DMS114 treated with DMSO at 0.1 percent for 48 hours (cell line): ENCODE results near the gene SNAPC2.
"Not testable (repeated sequence)": the region's sequence is repeated elsewhere in the genome, so short reads cannot be mapped to it uniquely, and the experiment has no call there.

Experiments
- DNase-seq: peaks from one replicate; lab custom pipeline; 2025; ENCODE audit not compliant: unreplicated experiment; lab: John Stamatoyannopoulos, UW

The SNAPC2 gene

DNA sequence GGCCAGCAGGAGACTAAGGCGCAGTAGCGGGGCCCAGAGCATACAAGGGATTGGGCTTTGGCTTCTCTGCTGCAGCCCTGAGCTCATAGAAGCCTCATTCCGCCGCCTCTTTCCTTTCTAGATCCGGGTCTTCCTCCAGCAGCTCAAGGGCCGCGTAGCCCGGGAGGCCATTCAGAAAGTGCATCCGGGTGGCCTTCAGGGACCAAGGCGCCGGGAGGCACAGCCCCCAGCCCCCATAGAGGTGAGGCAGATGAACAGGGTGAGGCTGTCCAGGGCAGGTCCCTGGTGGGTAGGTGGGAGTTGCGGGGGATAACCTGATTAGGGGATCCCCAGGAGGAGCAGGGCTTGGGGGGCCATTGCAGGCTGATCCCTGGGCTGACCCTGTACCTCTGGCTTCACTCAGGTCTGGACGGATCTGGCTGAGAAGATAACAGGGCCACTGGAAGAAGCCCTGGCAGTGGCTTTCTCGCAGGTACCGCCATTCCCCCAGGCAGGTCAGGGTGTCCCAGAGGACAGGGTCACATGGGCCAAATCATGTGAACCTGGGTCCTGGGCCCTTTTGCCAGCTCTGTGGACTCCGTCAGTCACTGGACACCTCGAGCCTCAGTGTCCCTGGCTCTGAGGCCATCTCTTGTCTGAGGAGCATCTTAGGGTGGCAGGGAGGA is 1.3 kb downstream of the SNAPC2 start:
- no peak for DNase-seq

DNA sequence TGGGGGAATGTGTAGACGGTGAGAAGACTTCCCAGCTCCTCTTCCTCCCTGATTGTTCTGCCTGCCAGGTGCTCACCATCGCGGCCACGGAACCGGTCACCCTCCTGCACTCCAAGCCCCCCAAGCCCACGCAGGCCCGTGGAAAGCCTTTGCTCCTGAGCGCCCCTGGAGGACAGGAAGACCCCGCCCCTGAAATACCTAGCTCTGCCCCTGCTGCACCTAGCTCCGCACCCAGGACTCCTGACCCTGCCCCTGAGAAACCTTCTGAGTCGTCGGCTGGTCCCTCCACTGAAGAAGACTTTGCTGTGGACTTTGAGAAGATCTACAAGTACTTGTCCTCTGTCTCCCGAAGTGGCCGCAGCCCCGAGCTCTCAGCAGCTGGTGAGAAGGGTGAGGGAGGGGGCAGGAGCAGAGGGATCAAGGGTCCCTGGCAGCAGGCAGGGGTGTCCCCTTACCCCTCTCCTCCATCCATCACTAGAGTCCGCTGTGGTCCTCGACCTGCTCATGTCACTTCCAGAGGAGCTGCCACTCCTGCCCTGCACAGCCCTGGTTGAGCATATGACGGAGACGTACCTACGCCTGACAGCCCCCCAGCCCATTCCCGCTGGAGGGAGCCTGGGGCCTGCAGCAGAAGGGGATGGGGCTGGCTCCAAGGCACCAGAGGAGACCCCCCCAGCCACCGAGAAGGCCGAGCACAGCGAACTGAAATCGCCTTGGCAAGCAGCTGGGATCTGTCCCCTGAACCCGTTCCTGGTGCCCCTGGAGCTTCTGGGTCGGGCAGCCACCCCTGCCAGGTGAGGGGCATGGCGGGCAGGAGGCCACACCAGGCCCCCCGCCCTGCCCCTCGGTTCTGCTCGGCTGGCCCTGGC is 2.1 kb downstream of the SNAPC2 start:
- DNase-seq: no peak

DNA sequence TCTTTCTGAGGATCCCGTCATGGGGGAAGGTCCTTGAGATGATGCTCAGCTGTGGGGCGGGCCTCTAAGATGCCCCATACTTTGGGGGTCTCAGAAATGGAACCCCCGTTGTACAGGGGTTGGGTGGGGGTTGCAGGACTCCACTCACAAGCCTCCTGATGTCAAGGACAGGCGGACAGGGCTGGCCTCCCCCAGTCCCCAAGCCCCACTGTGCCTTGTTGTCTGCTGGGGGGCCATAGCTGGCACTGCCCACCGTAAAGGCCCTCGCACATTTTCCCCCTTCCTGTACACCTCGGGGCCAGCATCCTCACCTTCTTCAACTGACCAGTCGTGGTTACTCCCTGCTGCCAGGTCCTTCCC is 2.7 kb downstream of the SNAPC2 start:
- no peak for DNase-seq

DNA sequence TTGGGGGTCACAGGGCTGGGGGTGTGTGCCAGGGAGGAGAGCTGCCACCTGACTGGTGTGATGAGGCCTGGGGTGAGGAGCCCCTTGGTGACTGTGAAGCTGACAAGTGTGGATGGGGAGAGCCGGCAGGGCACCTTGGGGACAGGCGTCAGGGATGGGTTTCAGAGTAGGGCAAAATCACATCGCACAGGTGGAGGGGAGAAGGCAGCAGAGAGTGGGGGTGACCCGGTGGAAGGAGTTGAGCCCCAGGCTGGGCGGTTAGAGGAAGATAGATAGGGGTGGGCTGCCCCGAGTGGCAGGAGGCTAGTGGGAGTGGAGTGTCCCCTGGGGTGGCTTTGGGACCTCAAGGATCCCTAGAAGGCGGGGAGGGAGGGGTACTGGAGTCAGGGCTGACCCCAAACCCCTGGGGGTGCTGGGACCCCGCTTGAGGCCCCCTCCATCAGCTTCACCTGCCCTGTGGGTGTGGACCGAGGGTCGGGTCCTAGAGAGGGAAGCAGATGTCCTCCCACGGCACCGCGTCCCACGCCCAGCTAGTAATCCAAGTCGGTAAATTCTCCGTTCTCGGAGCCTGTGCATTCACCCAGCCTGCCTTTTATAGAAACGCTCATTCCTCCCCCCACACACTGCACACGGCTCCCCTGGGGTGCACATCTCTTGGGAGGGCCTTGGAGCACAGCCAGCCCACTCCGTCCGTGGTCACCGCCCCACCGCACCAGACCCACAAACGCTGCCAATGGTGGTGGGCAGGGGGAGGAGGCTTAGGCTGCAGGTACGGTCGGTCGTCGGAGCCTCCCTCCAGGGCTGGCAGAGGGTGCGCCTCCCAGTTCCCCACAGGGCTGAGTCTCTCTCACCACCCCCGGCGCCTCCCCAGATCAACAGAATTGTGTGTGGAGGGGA is 3.4 kb downstream of the SNAPC2 start:
- no peak for DNase-seq

DNA sequence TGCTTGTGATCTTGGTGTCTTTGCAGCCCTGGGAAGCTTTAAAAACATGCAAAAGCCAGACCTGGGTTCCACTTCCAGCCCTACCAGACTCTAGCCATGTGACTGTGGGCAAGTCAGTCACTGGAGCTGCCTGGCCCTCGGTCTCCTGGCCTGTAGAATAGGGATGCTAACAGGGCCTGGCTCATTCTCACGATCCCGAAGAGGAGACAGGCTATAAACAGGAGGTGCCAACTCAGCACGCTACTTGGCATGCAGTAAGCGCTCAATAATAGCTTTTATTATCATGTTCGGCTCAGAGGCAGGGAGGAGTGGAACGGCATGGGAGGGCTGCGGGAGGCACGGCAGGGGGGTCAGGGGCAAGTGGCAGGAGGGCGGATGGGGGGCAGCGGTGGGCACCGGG is 4.1 kb downstream of the SNAPC2 start:
- no peak for DNase-seq

DNA sequence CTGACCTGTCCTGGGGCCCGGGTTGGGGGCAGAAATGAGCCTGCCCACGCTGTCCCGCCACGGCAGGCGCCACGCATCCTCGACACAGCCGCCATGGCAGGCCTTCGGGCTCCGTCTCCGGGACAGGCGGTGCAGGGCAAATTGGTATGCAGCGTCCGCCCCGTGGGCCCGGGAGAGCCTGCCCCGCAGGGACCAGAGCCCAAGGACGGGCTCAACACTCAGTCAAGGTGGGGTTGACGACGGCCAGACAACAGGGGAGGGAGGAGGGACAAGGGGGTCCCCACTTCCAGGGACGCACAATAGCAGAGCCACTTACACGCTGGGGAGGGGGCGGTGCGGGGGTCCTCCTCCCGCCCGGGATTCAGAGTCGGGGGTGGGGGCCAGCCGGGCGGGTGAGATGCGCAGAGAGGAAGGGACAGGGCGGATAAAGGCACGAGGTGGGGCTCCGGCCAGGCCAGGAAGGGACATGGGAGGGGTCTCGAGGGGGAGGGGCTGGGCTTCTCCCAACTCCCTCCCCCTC is 4.6 kb downstream of the SNAPC2 start:
- no peak for DNase-seq

DNA sequence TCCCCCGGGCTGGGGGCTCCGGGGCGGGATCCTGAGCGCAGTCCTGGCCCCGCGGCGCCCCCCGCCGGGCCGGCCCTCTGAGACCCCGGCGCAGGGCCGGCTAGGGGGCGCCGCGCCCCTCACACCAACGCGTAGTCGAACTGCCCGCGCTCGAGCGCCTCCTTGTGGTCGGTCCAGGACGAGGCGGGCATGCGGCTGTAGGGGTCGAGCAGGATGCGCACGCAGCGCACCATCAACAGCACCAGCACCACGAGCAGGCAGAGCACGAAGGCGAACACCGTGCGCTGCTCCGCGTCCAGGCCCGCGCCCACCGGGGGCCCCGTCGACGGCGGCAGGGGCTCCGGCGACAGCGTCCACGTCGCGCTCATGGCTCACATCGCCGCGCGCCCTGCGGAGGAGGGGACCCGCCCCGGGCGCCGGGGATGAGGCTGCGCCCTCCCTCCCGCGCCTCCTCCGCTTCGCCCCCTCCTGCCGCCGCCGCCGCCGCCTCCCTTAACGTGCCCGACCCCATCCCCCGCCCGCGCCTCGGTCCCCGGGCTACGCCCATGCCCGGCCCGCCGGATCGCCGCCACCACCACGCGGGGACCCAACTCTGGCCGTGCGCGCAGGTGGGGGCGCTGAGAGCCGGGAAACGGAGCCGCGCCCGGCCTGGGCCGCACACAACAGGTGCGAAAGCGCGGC is 5.2 kb downstream of the SNAPC2 start:
- DNase-seq: peak; percentile 41

DNA sequence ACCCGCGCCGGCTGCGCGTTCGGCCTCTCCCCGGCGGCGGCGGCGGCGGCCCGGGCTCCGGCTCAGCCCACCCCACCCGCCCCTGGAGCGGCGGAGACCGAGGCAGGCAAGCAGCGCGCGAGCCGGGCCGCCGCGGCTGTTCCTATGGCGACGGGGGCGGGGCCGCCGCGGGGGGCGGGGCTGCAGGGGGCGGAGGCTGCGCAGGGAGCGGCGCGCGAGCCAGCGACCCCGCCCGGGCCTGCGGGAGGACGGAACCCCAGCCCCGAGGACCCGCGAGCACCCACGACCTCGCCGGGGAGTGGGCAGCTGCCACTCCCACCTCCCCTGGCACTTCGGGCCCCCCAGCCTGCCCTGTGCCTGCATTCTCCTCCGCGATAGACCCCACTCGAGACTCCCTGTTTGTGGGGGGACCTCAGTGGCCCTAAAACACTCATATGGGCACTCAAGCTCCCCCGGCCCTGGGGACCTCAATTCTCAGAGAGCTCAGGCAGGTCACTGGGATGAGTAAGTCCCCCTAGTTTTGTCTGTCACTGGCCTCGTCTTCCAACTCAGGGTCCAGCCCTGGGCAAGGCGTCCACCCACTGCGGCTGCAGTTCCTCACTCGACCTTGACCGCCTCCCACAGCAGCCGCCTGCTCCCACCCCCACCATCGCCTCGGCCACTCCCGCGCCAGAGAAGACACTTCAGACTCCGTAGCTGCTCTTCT is 6.0 kb downstream of the SNAPC2 start, which contains the start of gene CTXN1:
Gene CTXN1 (minus strand): TSS at position 115 of the 706 bp plus-strand sequence. CDS start 597 bp downstream, outside the sequence.
- DNase-seq: no peak

DNA sequence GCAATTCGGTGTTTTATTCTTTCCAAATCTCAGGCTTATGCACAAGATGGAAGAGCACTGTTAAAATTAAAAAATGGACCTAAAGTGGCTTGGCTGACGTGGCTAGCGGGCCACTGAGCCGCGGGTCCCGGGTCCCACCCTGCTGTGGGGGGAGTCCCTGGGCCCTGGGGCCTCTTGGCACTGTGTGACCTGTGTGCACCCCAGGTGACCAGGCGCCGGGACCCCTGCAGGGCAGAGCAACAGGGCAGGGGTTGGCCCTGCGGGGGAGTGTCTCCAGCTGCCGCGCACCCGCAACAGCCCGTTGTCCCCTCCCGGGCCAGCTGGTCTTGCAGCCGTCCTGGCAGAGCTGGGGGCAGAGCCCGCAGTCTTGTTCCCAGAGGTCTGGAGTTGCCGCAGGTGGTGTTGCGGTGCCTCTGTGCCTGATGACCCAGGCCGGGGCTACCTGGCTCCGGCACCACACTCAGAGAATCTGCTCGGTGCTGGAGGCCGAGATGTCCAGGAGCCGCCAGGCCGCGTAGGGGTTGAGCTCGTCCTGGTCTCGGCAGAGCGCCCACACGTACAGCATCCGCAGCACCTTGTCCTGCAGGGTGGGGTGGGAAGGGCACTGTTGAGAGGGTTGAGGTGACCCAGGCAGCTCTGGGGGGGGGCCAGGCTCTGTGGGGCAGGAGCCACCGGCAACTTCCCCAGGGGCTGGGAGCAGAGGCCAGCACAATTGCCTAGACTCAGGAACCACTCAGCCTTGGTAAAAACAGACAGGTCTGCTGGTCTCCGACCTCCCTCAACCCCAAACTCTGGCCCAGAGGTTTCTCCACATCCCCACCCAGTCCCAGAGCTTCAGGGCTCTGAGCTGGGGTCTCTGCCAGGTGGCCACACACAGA is 6.8 kb downstream of the SNAPC2 start:
- no peak for DNase-seq

DNA sequence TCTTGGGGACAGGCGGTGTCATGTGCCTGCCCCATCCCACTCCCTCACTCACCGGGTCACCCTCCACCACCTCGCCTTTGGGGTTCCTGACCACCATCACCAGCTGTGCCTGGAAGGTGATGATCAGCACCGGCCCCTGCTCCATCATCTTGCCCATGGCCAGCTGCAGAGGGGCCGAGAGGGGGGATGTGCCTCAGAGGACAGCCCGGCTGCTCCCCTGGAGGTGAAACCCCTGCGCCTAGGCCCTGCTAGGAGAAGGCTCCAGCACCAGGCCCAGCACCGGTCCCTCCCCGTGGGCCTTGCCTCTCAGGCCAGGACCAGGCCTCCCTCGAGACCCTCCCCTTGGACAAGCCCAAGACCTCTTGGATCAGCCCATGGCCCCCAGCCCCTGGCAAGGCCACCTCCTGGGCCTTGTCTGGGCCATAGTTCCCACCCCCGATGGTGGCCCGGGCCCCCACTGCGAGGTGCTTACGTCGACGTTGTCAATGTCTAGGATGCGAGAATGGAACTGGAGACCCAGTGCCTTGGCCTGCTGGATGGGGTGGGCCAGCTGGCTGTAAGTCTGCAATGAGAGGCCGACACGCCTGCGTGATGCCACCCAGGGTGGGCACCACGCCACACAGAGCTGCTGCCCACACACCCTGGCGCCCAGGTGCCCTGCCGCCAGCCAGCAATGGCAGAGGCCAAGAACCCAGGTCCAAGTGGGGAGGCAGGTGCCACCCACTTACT is 7.6 kb downstream of the SNAPC2 start:
- DNase-seq: no peak

DNA sequence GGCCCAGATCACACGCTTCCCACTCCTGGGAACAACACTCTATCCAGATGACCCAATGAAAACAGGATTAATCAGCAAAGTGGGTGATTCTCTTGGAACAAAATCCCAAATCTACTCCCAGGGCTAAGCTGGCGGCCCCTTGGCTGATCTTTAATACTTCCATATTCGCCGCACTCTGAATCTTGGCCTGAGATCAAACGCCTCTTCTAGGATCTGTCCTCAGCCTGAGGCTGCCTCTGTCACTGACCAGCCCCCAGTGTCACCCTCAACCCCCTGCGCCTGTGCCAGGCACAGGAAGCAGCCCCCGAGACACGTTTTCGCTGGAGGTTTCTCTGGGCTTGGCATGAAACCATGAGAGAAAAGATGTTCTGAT is 8.2 kb downstream of the SNAPC2 start:
- no peak for DNase-seq

DNA sequence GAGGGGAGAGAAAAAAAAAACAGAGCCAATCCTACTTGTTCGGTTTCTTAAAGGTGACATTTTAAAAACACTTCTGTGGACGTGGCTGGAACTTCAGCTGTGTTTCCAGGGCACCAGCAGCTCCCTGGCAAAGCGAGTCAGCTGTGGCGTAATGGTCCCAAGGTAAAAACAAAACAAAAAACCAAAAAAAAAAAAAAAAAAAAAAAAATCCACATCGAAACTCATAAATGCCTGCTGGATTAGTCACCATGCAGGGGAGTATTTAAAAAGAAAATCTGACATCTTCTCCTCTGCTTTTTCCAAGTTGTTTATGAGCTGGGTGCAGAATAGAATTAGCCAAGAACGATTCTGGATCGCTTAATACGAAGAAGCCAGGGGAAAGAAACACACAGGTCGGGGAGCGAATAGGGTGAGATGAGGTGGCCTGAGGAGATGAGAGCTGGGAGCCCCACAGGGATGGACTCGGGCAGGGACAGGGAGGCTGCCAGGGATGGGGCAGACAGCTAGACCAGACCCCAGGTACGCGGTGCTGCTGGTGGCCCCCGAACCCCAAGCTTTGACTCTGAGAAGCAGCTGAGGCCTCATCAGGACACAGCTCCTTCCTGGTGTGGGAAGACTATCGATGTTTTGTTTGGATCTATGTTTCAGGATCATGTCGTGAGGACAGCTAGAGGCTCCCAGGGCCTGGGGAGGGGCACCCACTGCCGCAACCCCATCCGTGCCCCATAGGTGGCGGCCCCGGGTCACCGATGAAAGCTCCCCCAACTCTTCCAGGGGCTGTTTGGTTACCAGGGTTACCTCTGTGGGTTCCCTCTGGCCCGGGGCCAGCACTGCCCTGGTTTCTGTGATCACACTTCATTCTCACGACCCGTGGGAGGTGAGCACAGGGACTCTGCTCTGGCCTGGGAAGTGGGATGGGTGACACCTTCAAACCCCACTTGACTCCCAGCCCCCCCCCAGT is 8.9 kb downstream of the SNAPC2 start:
- no peak for DNase-seq

DNA sequence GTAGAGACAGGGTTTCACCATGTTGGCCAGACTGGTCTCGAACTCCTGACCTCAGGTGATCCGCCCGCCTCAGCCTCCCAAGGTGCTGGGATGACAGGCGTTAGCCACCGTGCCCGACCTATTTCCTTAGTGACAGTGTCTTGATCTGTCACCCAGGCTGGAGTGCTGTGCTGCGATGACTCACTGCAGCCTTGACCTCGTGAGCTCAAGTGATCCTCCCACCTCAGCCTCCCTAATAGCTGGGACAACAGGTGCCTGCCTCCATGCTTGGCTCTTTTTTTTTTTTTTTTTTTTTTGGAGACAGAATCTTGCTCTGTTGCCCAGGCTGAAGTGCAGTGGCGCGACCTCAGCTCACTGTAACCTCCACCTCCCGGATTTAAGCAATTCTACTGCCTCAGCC is 9.9 kb downstream of the SNAPC2 start:
- not testable (repeated sequence) for DNase-seq

DNA sequence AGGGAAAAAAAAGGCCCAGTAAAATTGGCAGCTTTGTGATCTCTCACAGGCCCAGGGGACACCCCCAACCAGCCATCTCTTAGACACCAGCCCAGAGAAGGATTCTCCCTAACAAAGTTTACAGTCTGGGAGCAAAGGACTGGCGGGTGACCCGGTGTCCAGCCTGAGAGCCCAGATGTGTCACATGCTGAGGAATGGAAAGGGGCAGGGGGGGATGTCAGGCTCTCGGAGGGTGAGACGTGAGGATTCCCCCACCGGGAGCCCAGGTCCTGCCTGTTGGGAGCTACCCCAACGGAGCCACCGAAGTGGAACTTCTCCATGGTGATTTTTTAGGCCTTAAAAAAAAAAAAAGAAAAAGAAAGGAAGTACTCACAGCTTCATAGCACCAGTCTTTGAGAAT is 10.6 kb downstream of the SNAPC2 start:
- DNase-seq: no peak

DNA sequence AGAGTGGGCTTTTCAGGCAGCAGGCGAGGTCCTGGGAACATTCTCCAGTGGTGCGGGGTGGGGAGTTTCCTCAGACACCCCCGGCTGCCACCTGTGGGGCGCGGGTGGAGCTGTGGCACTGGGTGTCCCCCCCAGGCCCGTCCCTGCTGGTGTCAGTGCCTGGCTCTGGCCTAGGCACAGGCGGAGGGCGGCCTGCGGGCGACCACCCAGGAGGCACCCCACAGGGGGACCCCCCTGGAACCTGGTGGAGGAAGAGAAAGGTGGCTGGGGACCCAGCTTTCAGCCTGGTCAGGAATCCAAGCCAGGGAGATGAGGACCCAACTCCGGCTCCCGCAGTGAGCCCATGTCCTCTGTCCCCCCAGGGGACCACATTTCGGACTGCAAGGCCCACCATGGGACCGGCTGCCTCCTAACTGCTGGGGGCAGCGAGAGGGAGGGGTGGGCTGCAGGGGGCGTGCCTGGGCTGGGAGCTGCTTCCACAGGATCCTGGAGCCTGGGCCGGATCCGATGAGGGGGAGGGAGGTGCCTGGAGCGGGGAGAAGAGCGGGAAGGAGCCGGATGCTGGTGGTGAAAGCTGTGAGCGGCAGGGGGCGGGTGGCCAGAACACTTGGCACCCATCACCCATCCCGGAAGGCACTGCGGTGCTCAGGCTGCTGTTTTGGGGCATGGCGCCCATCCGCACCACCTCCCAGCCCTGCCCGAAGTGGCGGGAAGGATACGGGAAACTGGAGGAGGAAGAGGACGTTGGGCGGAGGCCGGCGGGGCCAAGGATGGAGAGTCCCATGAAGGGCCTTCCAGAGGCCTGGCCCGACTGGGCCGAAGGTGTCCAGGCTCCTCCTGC is 11.3 kb downstream of the SNAPC2 start:
- no peak for DNase-seq

DNA sequence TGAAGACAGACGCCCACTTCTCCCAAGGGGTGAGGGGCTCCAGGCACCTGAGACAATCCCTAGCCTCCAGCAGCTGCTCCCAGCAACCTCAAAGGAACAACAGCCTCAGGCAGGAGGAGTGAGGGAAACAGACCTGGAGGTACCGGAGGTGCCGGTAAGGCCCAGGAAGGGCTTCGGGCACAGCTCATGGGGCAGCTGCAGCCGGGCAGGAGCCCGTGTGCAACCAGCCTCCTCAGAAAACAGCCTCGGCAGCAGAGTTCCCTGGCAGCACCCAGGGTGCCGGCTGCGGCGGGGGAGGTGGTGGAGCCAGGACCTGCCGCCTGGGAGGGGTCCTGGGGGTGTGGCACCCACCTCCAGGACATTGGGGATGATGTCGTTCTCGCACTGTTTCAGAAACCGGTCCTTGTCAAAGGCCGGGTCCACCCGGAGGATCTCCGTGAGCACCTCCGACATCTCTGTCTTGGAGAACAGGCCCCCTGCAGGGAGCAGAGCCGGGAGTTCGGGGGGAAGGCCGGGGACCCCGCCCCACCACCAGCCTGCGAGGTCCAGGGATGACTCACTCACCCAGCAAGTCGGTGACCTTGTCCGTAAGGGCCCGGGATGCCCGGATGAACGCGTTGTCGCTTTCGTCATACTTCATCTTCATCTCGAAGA is 12.3 kb downstream of the SNAPC2 start:
- no peak for DNase-seq
